Activated T-cell treated with anti-CD3 and anti-CD28 coated beads for 24 hours (primary cell): Measurements from ENCODE around the gene KCNJ18.
"Not testable (repeated sequence)": the region's sequence is repeated elsewhere in the genome, so short reads cannot be mapped to it uniquely, and the experiment has no call there.

Experiments
- DNase-seq: peaks from one replicate; pipeline ENCODE4 v3.0.0-alpha.2; 2020; ENCODE audit warnings: low read depth

The KCNJ18 gene

GRCh38 chr17:21691883-21692703 is at the start of gene KCNJ18:
Gene KCNJ18 (plus strand): TSS chr17:21692523. CDS start chr17:21702787, 10,264 bp downstream.
- not testable (repeated sequence) for DNase-seq

DNA sequence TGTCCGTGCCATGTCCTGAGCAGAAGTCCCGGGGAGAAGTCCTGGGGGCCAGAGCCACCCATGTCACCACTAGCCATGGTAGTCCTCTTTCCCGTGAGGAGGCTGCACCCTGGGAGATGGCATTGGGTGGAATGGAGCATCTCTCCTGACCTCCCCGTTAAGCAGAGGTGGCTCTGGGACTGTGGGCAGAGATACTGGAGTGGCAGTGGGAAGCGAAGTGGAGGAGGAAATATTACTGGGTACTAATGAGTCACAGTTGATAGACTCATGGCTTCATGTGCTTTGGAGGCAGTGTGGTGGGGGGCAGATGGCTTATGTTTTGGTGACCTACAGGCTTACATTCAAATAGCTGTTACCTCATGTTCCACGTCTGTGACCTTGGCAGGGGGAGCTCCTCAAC is 44.2 kb upstream of the KCNJ18 start:
- DNase-seq = not testable (repeated sequence)

GRCh38 chr17:21650043-21650442 is 42.3 kb upstream of the KCNJ18 start:
- not testable (repeated sequence) for DNase-seq

DNA sequence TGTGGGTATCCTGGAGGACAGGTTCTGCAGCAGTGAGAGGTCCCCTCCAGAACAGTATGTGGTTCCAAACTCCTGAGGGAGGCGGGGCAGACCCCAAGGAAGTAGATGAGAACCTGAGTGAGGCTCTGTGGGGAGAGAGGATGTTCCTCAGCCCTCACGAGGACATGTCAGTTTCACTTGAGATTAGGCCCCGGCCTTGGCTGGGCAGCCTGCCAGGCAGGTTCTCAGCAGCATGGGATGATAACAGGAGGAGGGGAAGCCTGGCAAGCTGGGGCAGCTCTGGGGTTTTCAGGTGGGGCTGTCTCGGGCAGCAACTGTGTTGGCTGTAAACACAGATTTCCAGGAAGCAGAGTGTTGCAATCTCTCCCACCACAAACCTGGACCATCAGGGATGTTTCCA is 40.3 kb upstream of the KCNJ18 start:
- DNase-seq = not testable (repeated sequence)

DNA sequence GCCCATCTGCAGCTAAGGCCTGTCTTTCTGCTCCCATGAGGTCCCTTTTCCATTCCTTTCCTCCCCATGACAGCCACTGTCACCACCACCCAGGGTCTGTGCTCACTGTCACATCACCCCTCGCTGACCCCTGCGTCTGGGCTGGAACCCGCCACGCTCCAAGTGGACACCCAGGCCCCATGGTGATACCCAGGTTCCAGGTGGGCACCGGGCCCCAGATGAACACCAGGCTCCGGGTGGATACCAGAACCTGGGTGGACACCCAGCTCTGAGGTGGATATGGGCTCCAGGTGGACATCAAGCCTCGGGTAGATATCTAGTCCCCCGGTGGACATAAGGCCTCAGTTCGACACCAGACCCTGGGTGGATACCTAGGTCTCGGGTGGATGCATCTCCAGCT is 39.1 kb upstream of the KCNJ18 start:
- DNase-seq = not testable (repeated sequence)

DNA sequence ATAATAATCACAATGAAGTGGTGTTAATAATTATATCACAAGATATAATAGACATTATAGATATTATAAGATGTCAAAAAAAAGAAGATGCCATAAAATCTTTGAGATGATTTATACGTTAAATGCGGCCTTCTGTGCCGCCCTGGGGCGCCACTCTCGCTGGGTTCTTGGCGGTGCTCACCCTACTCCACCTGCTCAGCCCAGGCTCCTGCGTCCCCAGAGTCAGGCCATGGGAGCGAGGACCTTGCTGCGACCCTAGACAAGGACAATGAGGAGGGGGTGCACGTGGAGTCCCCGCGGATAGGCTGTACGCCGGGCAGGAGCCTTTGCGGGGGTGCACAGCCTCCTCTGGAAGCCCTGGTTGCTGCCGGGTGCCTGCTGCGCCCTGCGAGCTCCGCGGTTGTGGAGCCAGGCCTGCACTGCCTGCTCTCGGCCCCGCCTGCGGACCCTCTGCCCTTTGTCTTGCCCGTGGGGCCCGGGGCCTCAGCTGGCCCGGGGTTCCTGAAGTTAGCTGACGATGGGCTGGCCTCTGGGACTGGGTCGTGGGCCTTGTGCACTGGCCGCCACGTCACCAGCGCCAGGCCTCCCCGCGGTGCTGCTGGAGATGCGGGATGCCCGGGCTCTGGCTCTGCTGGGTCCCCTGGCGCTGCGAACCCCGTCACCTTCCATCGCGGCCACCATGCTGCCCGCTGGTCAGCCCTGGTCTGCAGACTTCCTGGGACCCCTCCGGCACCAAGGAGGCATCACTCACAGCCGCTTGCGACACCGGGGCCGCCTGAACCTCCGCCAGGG is 35.6 kb upstream of the KCNJ18 start:
- not testable (repeated sequence) for DNase-seq

DNA sequence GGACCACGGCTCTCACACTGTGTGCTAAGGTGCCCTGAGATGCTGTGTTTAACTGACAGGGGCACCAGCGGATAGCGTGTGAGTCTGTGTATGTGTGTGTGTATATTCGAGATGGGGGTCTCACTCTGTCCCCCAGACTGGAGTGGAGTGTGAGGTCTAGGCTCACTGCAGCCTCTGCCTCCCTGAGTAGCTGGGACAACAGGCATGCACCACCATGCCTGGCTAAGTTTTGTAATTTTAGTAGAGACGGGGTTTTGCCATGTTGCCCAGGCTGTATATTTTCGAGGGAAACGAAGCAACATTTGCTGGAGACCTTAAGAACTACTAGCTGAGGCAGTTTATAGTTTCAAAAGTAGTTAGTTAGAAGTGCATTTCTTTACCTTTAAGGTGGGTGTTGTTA is 32.7 kb upstream of the KCNJ18 start:
- DNase-seq = not testable (repeated sequence)

- not testable (repeated sequence) for DNase-seq
Measured at GRCh38 chr17:21661455-21661854, 30.9 kb upstream of the KCNJ18 start.

- not testable (repeated sequence) for DNase-seq
Measured at GRCh38 chr17:21663166-21663565, 29.2 kb upstream of the KCNJ18 start.

- not testable (repeated sequence) for DNase-seq
Measured at GRCh38 chr17:21663614-21664474, 28.5 kb upstream of the KCNJ18 start.

DNA sequence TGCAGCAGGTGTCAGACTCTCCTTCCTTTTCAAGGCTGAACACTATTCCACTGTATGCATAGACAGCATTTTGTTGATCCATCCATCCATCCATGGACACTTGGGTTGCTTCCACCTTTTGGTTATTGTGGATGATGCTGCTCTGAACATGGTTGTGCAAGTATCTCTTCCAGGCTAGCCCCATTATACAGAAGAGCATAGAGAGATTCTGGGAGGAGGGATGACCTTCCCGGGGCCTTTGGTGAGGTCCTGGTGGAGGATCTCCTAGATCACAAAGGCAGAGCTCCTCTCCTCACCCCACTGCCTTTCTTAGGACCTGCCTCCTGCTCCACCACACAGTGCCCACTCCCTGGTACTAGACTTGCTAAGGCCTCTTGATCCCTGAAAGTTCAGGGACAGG is 27.2 kb upstream of the KCNJ18 start:
- not testable (repeated sequence) for DNase-seq

DNA sequence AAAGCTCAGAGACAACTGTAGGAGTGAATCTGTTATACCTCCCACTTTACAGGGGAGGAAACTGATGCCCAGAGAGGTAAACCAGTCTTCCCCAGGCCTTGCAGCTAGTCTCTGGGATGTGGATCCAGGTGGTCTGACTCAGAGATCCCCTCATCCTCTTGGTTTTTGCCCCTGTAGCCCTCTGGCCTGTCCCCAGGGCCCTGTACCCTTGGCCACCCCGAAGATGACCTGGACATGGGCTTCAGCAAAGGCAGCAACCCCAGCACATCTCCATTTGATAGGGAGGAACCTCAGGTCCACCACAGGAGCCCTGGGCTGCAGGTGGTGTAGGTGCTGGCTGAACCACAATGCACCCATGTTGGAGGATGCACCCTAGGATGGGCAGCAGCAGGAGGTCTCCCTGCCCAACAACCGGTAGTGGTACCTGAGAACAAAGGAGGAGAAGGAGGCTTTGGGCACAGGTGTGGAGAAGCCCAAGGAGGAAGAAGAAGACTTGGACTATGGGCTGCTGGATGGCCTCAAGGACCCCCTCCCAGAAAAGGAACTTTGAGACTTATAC is 26.3 kb upstream of the KCNJ18 start:
- not testable (repeated sequence) for DNase-seq

- not testable (repeated sequence) for DNase-seq
Measured at GRCh38 chr17:21666711-21667412, 25.5 kb upstream of the KCNJ18 start.

GRCh38 chr17:21667413-21668117 is 24.8 kb upstream of the KCNJ18 start:
- DNase-seq = not testable (repeated sequence)

DNA sequence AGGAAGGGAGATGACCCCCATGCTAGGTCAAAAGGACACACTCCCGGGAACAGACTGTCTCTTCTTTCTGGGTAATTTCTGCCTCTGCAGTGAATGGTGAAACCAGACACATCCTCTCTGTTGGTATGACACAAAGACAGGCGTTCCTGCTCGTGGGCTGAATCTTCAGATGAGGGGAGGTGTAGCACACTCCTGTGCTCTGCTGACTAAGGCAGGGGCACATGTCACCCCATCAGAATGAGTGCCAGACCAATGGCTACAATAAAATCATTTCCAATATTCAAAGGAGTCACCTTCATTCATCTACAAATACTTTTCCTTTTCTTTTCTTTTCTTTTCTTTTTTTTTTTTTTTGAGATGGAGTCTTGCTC is 24.2 kb upstream of the KCNJ18 start:
- not testable (repeated sequence) for DNase-seq

- DNase-seq = not testable (repeated sequence)
Measured at GRCh38 chr17:21668746-21669508, 23.4 kb upstream of the KCNJ18 start.

DNA sequence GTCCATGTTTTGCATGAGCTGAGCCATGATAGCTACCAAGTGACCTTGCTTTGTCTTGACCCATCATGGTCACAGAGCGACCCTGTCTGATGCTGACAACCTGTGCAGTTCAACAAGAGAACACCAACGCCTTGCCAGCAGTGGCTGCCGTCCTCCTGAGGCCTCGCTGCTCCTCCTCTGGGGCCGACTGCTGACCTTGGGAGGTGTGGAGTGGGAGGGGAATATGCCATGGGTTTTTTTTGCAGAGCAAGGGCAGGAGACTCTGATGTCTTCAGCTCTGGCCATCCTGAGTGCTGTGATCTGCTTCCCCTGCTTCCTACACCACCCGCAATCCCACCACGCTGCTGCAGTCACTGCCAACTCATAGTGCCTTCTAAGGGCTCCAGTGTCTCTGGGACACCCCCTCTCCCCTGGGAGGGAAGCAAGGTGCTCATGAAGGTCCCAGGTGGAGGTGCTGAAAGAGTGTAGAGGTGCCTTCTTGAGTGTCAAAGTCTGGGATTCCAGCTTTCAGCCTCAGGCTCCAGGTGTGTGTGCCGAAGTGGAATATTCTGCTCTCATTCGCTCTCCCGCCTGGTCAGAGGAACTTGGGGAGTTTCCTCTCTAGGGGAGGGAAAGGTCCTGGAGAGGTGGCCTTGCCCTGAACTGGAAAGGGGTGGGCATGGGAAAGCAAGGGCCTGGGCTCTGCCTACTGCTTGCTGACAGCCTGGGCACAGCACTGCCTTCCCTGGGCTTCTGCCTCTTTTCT is 22.5 kb upstream of the KCNJ18 start:
- not testable (repeated sequence) for DNase-seq

- DNase-seq = not testable (repeated sequence)
Measured at GRCh38 chr17:21670361-21671155, 21.8 kb upstream of the KCNJ18 start.
